H1 (cell line): ENCODE data around the gene ABCA13. TPM values are rescaled to one million over a fixed set of nuclear protein-coding genes. Genes with fewer than 3 reads are reported as not detected.

ENCODE experiments used
- CTCF ChIA-PET: fragments of 300-600 bp; sonication (Branson Sonifier 250); formaldehyde crosslinking; loops from one replicate; lab custom pipeline; 2021; ENCODE audit not compliant: partially characterized antibody; lab: Charles Lee
- POLR2A ChIA-PET: fragments of 300-600 bp; sonication (Branson Sonifier 250); formaldehyde crosslinking; loops from one replicate; lab custom pipeline; 2021; ENCODE audit warnings: inconsistent platforms; ENCODE audit not compliant: partially characterized antibody; lab: Charles Lee
- DNase-seq, 2 experiments: peaks; one replicate each; pipeline versions ENCODE4 v3.0.0 to v3.0.0-alpha.2; 2010 to 2022; ENCODE audit warnings: low spot score in 2 of 2, low read depth in 1 of 2, mixed read lengths in 1 of 2
- FAIRE-seq: peaks from 2 replicates; lab custom pipeline; 2011; peaks lifted over from hg19 to GRCh38; lab: Jason Lieb, UNC
- H2AFZ ChIP-seq: 2 replicates; pipeline ENCODE4 v1.8.1; 2012; ENCODE audit warnings: low read length, inconsistent platforms
- H2AK5ac ChIP-seq: 2 replicates; pipeline ENCODE4 v1.6.1; 2013; ENCODE audit warnings: low read depth, low read length
- H2BK120ac ChIP-seq: replicated peaks from 2 replicates; pipeline ENCODE3; 2013; ENCODE audit warnings: low read depth, low read length, inconsistent platforms
- H2BK12ac ChIP-seq: 2 replicates; pipeline ENCODE4 v1.6.1; 2013; ENCODE audit warnings: low read depth, low read length
- H2BK15ac ChIP-seq: 2 replicates; pipeline ENCODE4 v1.6.1; 2013; ENCODE audit warnings: low read length
- H2BK20ac ChIP-seq: 2 replicates; pipeline ENCODE4 v1.6.1; 2013; ENCODE audit warnings: low read length
- H2BK5ac ChIP-seq: 2 replicates; pipeline ENCODE4 v1.6.1; 2013; ENCODE audit warnings: low read depth, low read length
- H3K14ac ChIP-seq: 2 replicates; pipeline ENCODE4 v1.6.1; 2013; ENCODE audit warnings: inconsistent platforms; ENCODE audit not compliant: insufficient read length
- H3K18ac ChIP-seq: 2 replicates; pipeline ENCODE4 v1.6.1; 2013; ENCODE audit warnings: low read length; ENCODE audit errors: extremely low read depth
- H3K23ac ChIP-seq: 2 replicates; pipeline ENCODE4 v1.6.1; 2013; ENCODE audit warnings: inconsistent platforms; ENCODE audit not compliant: insufficient read length
- H3K23me2 ChIP-seq: 2 replicates; pipeline ENCODE4 v1.6.1; 2013; ENCODE audit warnings: low read depth, low read length
- H3K27ac ChIP-seq: 2 replicates; pipeline ENCODE4 v1.6.1; 2011; ENCODE audit warnings: low read depth, low read length, inconsistent platforms
- H3K27me3 ChIP-seq, 4 experiments: replicated peaks in 1 of 4; 1 replicate in 1 of 4; 2 replicates in 3 of 4; pipeline versions ENCODE4 v1.6.1 to v1.8.1; 2011 to 2013; ENCODE audit warnings: low read length in 3 of 4, mild to moderate bottlenecking in 3 of 4, inconsistent platforms in 2 of 4, mixed read lengths in 2 of 4, moderate library complexity in 1 of 4; ENCODE audit not compliant: control insufficient read depth in 3 of 4, insufficient read depth in 3 of 4; ENCODE audit errors: extremely low read depth in 1 of 4
- H3K36me3 ChIP-seq, 4 experiments: 2 replicates each; pipeline versions ENCODE4 v1.6.1 to v1.8.1; 2011 to 2013; ENCODE audit warnings: mild to moderate bottlenecking in 4 of 4, low read length in 3 of 4, moderate library complexity in 2 of 4, control low read depth in 1 of 4, inconsistent platforms in 1 of 4; ENCODE audit not compliant: insufficient read depth in 4 of 4, control insufficient read depth in 2 of 4
- H3K4ac ChIP-seq: replicated peaks from 2 replicates; pipeline ENCODE3; 2013; ENCODE audit warnings: low read length, low read depth, mixed read lengths, inconsistent platforms; ENCODE audit not compliant: insufficient read length
- H3K4me1 ChIP-seq, 4 experiments: replicated peaks in 1 of 4; 1 replicate in 1 of 4; 2 replicates in 3 of 4; pipeline versions ENCODE4 v1.6.1 to v1.8.1; 2011 to 2013; ENCODE audit warnings: low read length in 3 of 4, inconsistent platforms in 2 of 4, mixed read lengths in 1 of 4; ENCODE audit not compliant: insufficient read depth in 4 of 4, control insufficient read depth in 3 of 4
- H3K4me2 ChIP-seq, 2 experiments: 2 replicates each; pipeline versions ENCODE4 v1.6.1 to v1.8.1; 2011 to 2013; ENCODE audit warnings: low read depth in 2 of 2, low read length in 2 of 2, control low read depth in 1 of 2, inconsistent platforms in 1 of 2, mild to moderate bottlenecking in 1 of 2; ENCODE audit not compliant: insufficient read depth in 1 of 2
- H3K4me3 ChIP-seq, 4 experiments: fragments of 200-600, 300-600 bp in 1 of 4; sonication (generic), shearing (Covaris generic), sonication (Bioruptor Twin) in 1 of 4; 2 replicates each; pipeline versions ENCODE4 v1.5.1 to v1.8.1; 2011 to 2016; ENCODE audit warnings: low read length in 4 of 4, low read depth in 3 of 4, control low read depth in 2 of 4, inconsistent platforms in 2 of 4, mild to moderate bottlenecking in 2 of 4, mixed read lengths in 1 of 4, moderate library complexity in 1 of 4; ENCODE audit not compliant: insufficient read depth in 2 of 4; ENCODE audit errors: extremely low read depth in 1 of 4
- H3K56ac ChIP-seq: replicated peaks from 2 replicates; pipeline ENCODE3; 2013; ENCODE audit warnings: low read depth, mild to moderate bottlenecking, mixed read lengths, low read length, inconsistent platforms; ENCODE audit not compliant: insufficient read length
- H3K79me1 ChIP-seq: 2 replicates; pipeline ENCODE4 v1.6.1; 2013; ENCODE audit warnings: low read depth, low read length, control low read depth
- H3K79me2 ChIP-seq, 2 experiments: 2 replicates each; pipeline versions ENCODE4 v1.6.1 to v1.8.1; 2012 to 2013; ENCODE audit warnings: low read length in 2 of 2, mild to moderate bottlenecking in 2 of 2, inconsistent platforms in 1 of 2; ENCODE audit not compliant: insufficient read depth in 2 of 2, control insufficient read depth in 1 of 2
- H3K9ac ChIP-seq, 4 experiments: replicated peaks in 1 of 4; 1 replicate in 1 of 4; 2 replicates in 3 of 4; pipeline versions ENCODE4 v1.6.1 to v1.8.1; 2011 to 2013; ENCODE audit warnings: low read depth in 3 of 4, low read length in 3 of 4, control low read depth in 2 of 4, mild to moderate bottlenecking in 2 of 4, moderate library complexity in 2 of 4, inconsistent platforms in 1 of 4; ENCODE audit errors: extremely low read depth in 1 of 4
- H3K9me3 ChIP-seq, 2 experiments: 2 replicates each; pipeline versions ENCODE4 v1.6.1 to v1.8.1; 2012 to 2013; ENCODE audit warnings: mild to moderate bottlenecking in 2 of 2, moderate library complexity in 2 of 2, control low read depth in 1 of 2, inconsistent platforms in 1 of 2, low read depth in 1 of 2, low read length in 1 of 2, mixed read lengths in 1 of 2; ENCODE audit not compliant: insufficient read depth in 2 of 2
- H4K20me1 ChIP-seq, 2 experiments: replicated peaks in 1 of 2; 2 replicates each; pipeline versions ENCODE3 to v1.8.1; 2011 to 2013; ENCODE audit warnings: inconsistent platforms in 2 of 2, low read length in 2 of 2, mild to moderate bottlenecking in 1 of 2; ENCODE audit not compliant: insufficient read depth in 2 of 2, control insufficient read depth in 1 of 2
- H4K5ac ChIP-seq: 2 replicates; pipeline ENCODE4 v1.6.1; 2013; ENCODE audit warnings: low read length, low read depth, mixed read lengths, inconsistent platforms; ENCODE audit not compliant: insufficient read length
- H4K8ac ChIP-seq: 2 replicates; pipeline ENCODE4 v1.8.0; 2013; ENCODE audit warnings: mild to moderate bottlenecking, moderate library complexity, low read length, inconsistent platforms; ENCODE audit not compliant: insufficient read depth; ENCODE audit errors: extremely low read depth
- H4K91ac ChIP-seq: replicated peaks from 2 replicates; pipeline ENCODE3; 2013; ENCODE audit warnings: low read length, mixed read lengths, inconsistent platforms; ENCODE audit not compliant: insufficient read length
- CHD2 ChIP-seq: IDR thresholded peaks from 2 replicates; pipeline ENCODE4 v1.6.1; 2012; ENCODE audit warnings: low read length, improper control_type of control experiment
- CREB1 ChIP-seq: IDR thresholded peaks from 2 replicates; pipeline ENCODE4 v1.6.1; 2012; ENCODE audit warnings: inconsistent platforms
- CTBP2 ChIP-seq: IDR thresholded peaks from 2 replicates; pipeline ENCODE4 v1.7.0; 2011; ENCODE audit warnings: borderline replicate concordance, mild to moderate bottlenecking, moderate library complexity, mixed read lengths, low read length; ENCODE audit not compliant: insufficient read depth, insufficient read length
- GTF2F1 ChIP-seq: IDR thresholded peaks from 2 replicates; pipeline ENCODE4 v1.6.1; 2012; ENCODE audit warnings: low read depth, low read length, improper control_type of control experiment, borderline replicate concordance
- MAFK ChIP-seq: IDR thresholded peaks from 2 replicates; pipeline ENCODE4 v1.6.1; 2012; ENCODE audit warnings: low read depth, mild to moderate bottlenecking, improper control_type of control experiment, low read length
- SIX5 ChIP-seq: IDR thresholded peaks from 2 replicates; pipeline ENCODE4 v1.6.1; 2011; ENCODE audit warnings: mild to moderate bottlenecking, low read depth, low read length
- WGBS, 2 experiments: shearing (Covaris generic) in 1 of 2; methylation state at CpG; one replicate each; pipeline versions ENCODE4 v1.1.6 to v1.1.7; 2013 to 2015; ENCODE audit warnings: low lambda C conversion rate in 2 of 2, mixed read lengths in 2 of 2, inconsistent platforms in 1 of 2, low coverage in 1 of 2, missing lambda C conversion rate in 1 of 2; ENCODE audit not compliant: insufficient replicate concordance in 2 of 2, insufficient coverage in 1 of 2, insufficient read length in 1 of 2; ENCODE audit errors: extremely low coverage in 1 of 2, missing lambda C conversion rate in 1 of 2; 5-methylcytosine and 5-hydroxymethylcytosine counted together
- polyA plus RNA-seq, 7 experiments: library from polyadenylated mRNA; depleted of rRNA in 3 of 7; stranded (reverse) in 5 of 7; unstranded in 2 of 7; fragments of >200 nt in 5 of 7; fragments of 200-250 nt in 2 of 7; gene quantifications; 1 replicate in 5 of 7; 2 replicates in 1 of 7; 4 replicates in 1 of 7; pipeline versions ENCODE4 v1.2.1 to v1.2.3, GENCODE V29; 2011 to 2013; ENCODE audit warnings: missing spikeins in 2 of 7, mixed read lengths in 2 of 7
- total RNA-seq: library from RNA; stranded (reverse); fragmentation: NEBNext Ultra II Directional; extraction: Animal tissue kit (Norgen Biotek cat#: 25700); gene quantifications from 2 replicates; pipeline ENCODE4 v1.2.1, GENCODE V29; 2021

The ABCA13 gene
- total and polyA plus RNA-seq, 2 of the 8 experiments (the other 6 are each of a cell fraction or from before 2014, with no cell fraction given), result 0.07 to 0.09 TPM

GRCh38 chr7:48173756-48174382, 2.6 kb downstream of the ABCA13 start:
- no peak overlapping the region for H3K18ac ChIP-seq
- ChIA-PET CTCF (interaction anchor here (1.3 kb wide), 1 partner anchor 19 kb away, joined by 4 read pairs; no protein-coding TSS in a partner anchor), POLR2A (no interaction called here)
- no peak overlapping the region for H3K4me2 ChIP-seq
- no peak overlapping the region for H3K14ac ChIP-seq
- no peaks in the 10 kb centered on the region for H4K20me1 ChIP-seq
- H4K5ac ChIP-seq, result no peak overlapping the region
- peaks cover 0 to 5% (median 2%) of the 10 kb centered on the region in 4 experiments; a peak in 1 of 7 replicates for H3K27me3 ChIP-seq
- H3K36me3 ChIP-seq, result no peaks in the 10 kb centered on the region
- 0 out of 4 replicates have a peak, but pooled peaks cover 0 to 6% of the 10 kb centered on the region in 2 experiments for H3K9me3 ChIP-seq
- no peaks in the 10 kb centered on the region for H3K79me1 ChIP-seq
- H3K4me1 ChIP-seq, result peaks cover 0 to 13% (median 5%) of the 10 kb centered on the region in 4 experiments; a peak in 4 of 7 replicates
- H2BK120ac ChIP-seq, result no peak overlapping the region
- no peak overlapping the region for H3K56ac ChIP-seq
- no peak overlapping the region for H2BK5ac ChIP-seq
- DNase-seq, result no peak
- WGBS, 2 experiments, result 90% methylated on average over 1 of the region's 1 CpG; no CpG with 5 or more reads in 1 of the 2 experiments
- no peak overlapping the region for H3K4me3 ChIP-seq
- no peaks in the 10 kb centered on the region for H3K79me2 ChIP-seq
- no peak overlapping the region for H3K27ac ChIP-seq
- H2BK20ac ChIP-seq, result no peak overlapping the region
- no peaks in the 10 kb centered on the region for H3K23me2 ChIP-seq
- H2BK12ac ChIP-seq, result no peak overlapping the region
- no peak overlapping the region for H3K4ac ChIP-seq
- H2AFZ ChIP-seq, result no peak overlapping the region
- no peak overlapping the region for H3K23ac ChIP-seq
- no peak overlapping the region for H3K9ac ChIP-seq
- no peak overlapping the region for H2AK5ac ChIP-seq
- H2BK15ac ChIP-seq, result no peak overlapping the region
- no peak for FAIRE-seq
- no peak overlapping the region for H4K91ac ChIP-seq
- H4K8ac ChIP-seq, result no peak overlapping the region
- TF ChIP-seq CREB1, result no peak
- TF ChIP-seq SIX5, result no peak
- no peak for TF ChIP-seq MAFK
- no peak for TF ChIP-seq CTBP2
- TF ChIP-seq CHD2, result no peak
- TF ChIP-seq GTF2F1, result no peak
